ENCODE results near the gene MKRN2.

- TF ChIP-seq, protein P1, sequence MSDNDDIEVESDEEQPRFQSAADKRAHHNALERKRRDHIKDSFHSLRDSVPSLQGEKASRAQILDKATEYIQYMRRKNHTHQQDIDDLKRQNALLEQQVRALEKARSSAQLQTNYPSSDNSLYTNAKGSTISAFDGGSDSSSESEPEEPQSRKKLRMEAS (IDR thresholded peaks at IDR 0.05): no peak
- TF ChIP-seq RAD21 (IDR thresholded peaks at IDR 0.05; ENCODE audit: low read depth) (no peak), EP300 (IDR thresholded peaks at IDR 0.05; ENCODE audit: borderline replicate concordance) (no peak), EGR1 (IDR thresholded peaks at IDR 0.05) (no peak), CREB1 (IDR thresholded peaks at IDR 0.05; ENCODE audit: low read depth) (no peak), TCF12 (IDR thresholded peaks at IDR 0.05; ENCODE audit: low read depth) (no peak), YY1 (IDR thresholded peaks at IDR 0.05; ENCODE audit: low read depth) (no peak), REST (IDR thresholded peaks at IDR 0.05; ENCODE audit: low read depth) (no peak), FOXM1 (IDR thresholded peaks at IDR 0.05; ENCODE audit: borderline replicate concordance, low read depth) (no peak), ZBTB7A (IDR thresholded peaks at IDR 0.05; ENCODE audit: low read depth) (no peak), CEBPB (IDR thresholded peaks at IDR 0.05) (no peak)
These were observed 12.9 kb downstream of the MKRN2 start for GRCh38 chr3:12569836-12570235.

All from Ishikawa (cell line).